Hepatocyte (in vitro differentiated cells): ENCODE results near the gene CCBE1. TPM values are rescaled to one million over a fixed set of nuclear protein-coding genes. Genes with fewer than 3 reads are reported as not detected.

Source experiments
- DNase-seq: peaks from one replicate; pipeline ENCODE4 v3.0.0-alpha.2; 2016; ENCODE audit warnings: low spot score
- H2AFZ ChIP-seq: fragments of 200-600 bp; sonication (generic); 2 replicates; pipeline ENCODE4 v1.6.0; 2016; ENCODE audit warnings: antibody characterized with exemption, mild to moderate bottlenecking
- H3K27ac ChIP-seq: fragments of 200-600 bp; sonication (generic); 2 replicates; pipeline ENCODE4 v1.5.1; 2016; ENCODE audit warnings: mild to moderate bottlenecking
- H3K27me3 ChIP-seq: fragments of 200-600 bp; sonication (generic); 2 replicates; pipeline ENCODE4 v1.6.1; 2016
- H3K36me3 ChIP-seq: fragments of 200-600 bp; sonication (generic); replicated peaks from 2 replicates; pipeline ENCODE4 v1.5.1; 2016; ENCODE audit warnings: low read depth; ENCODE audit not compliant: insufficient read depth
- H3K4me1 ChIP-seq: fragments of 200-600 bp; sonication (generic); 2 replicates; pipeline ENCODE4 v1.5.1; 2016; ENCODE audit warnings: mild to moderate bottlenecking, moderate library complexity; ENCODE audit not compliant: insufficient read depth
- H3K4me2 ChIP-seq: fragments of 200-600 bp; sonication (generic); 2 replicates; pipeline ENCODE4 v1.6.0; 2016
- H3K4me3 ChIP-seq: fragments of 200-600 bp; sonication (generic); 2 replicates; pipeline ENCODE4 v1.5.1; 2016; ENCODE audit warnings: mild to moderate bottlenecking
- H3K79me2 ChIP-seq: fragments of 200-600 bp; sonication (generic); 2 replicates; pipeline ENCODE4 v1.6.0; 2017; ENCODE audit warnings: mild to moderate bottlenecking
- H3K9me2 ChIP-seq: fragments of 200-600 bp; sonication (generic); replicated peaks from 2 replicates; pipeline ENCODE4 v1.6.0; 2017; ENCODE audit warnings: mild to moderate bottlenecking; ENCODE audit not compliant: insufficient read depth
- H3K9me3 ChIP-seq: fragments of 200-600 bp; sonication (generic); 2 replicates; pipeline ENCODE4 v1.5.1; 2016; ENCODE audit warnings: low read depth, mild to moderate bottlenecking
- H4K20me1 ChIP-seq: fragments of 200-600 bp; sonication (generic); 2 replicates; pipeline ENCODE4 v1.6.0; 2016; ENCODE audit warnings: mild to moderate bottlenecking; ENCODE audit not compliant: insufficient read depth, poor library complexity, severe bottlenecking
- CTCF ChIP-seq: fragments of 200-600 bp; sonication (generic); IDR thresholded peaks from 2 replicates; pipeline ENCODE4 v1.5.1; 2016; ENCODE audit warnings: antibody characterized with exemption, mild to moderate bottlenecking; ENCODE audit not compliant: poor library complexity
- EZH2 ChIP-seq: fragments of 200-600 bp; sonication (generic); IDR thresholded peaks from 2 replicates; pipeline ENCODE4 v1.6.1; 2016; ENCODE audit warnings: antibody characterized with exemption, mild to moderate bottlenecking, borderline replicate concordance
- EZH2phosphoT487 ChIP-seq: fragments of 200-600 bp; sonication (generic); IDR thresholded peaks from one replicate; pipeline ENCODE4 v1.6.1; 2018; ENCODE audit warnings: antibody characterized with exemption, mild to moderate bottlenecking, low read depth, moderate library complexity; ENCODE audit not compliant: unreplicated experiment, severe bottlenecking
- WGBS: methylation state at CpG from one replicate; pipeline ENCODE4 v1.1.6; 2016; ENCODE audit warnings: low lambda C conversion rate; ENCODE audit errors: missing lambda C conversion rate; 5-methylcytosine and 5-hydroxymethylcytosine counted together
- polyA plus RNA-seq: library from polyadenylated mRNA; unstranded; fragments of >200 nt; fragmentation: Nextera tagmentation; extraction: Ambion mirVana; gene quantifications from 2 replicates; pipeline ENCODE4 v1.2.1, GENCODE V29; 2016
- total RNA-seq: library from RNA; depleted of rRNA; stranded (reverse); fragments of >200 nt; gene quantifications from 2 replicates; pipeline ENCODE4 v1.2.3, GENCODE V29; 2014

Gene CCBE1
- total and polyA plus RNA-seq, 2 experiments from 2014 or later = 3.1 to 9.2 TPM

- Histone ChIP-seq H4K20me1 (no peaks in the 10 kb centered on the region), H3K79me2 (no peaks in the 10 kb centered on the region), H3K4me1 (peaks cover 11% of the 10 kb centered on the region), H3K9me3 (no peaks in the 10 kb centered on the region), H3K36me3 (no peaks in the 10 kb centered on the region), H3K27me3 (peaks cover 4% of the 10 kb centered on the region), H3K9me2 (no peaks in the 10 kb centered on the region), H2AFZ (no peak overlapping the region), H3K4me3 (no peak overlapping the region), H3K27ac (no peak overlapping the region), H3K4me2 (peak overlapping the region; percentile 12)
- peak; percentile 62 for DNase-seq
- TF ChIP-seq EZH2 (no peak), CTCF (peak; percentile 71)
- WGBS = 14% methylated on average over 8 of the region's 8 CpGs
Measured at GRCh38 chr18:59459369-59460071, 237.7 kb downstream of the CCBE1 start.

- H3K36me3 ChIP-seq = no peaks in the 10 kb centered on the region
- H3K9me3 ChIP-seq = no peaks in the 10 kb centered on the region
- no peak overlapping the region for H3K4me3 ChIP-seq
- peak overlapping the region; percentile 5 for H3K27ac ChIP-seq
- H3K4me1 ChIP-seq = peaks cover 11% of the 10 kb centered on the region
- 38% methylated on average over 8 of the region's 8 CpGs for WGBS
- DNase-seq = peak; percentile 22
- no peak overlapping the region for H2AFZ ChIP-seq
- H3K4me2 ChIP-seq = no peak overlapping the region
- H4K20me1 ChIP-seq = no peaks in the 10 kb centered on the region
- H3K9me2 ChIP-seq = no peaks in the 10 kb centered on the region
- H3K27me3 ChIP-seq = peaks cover 4% of the 10 kb centered on the region
- no peak for TF ChIP-seq EZH2phosphoT487
- no peak for TF ChIP-seq EZH2
- no peak for TF ChIP-seq CTCF
- H3K79me2 ChIP-seq = no peaks in the 10 kb centered on the region
Measured at GRCh38 chr18:59458575-59458974, 238.6 kb downstream of the CCBE1 start.

GRCh38 chr18:59456657-59457056 is 240.6 kb downstream of the CCBE1 start:
- TF ChIP-seq CTCF (no peak), EZH2phosphoT487 (no peak), EZH2 (no peak)
- no peak for DNase-seq
- H2AFZ ChIP-seq = no peak overlapping the region

More at GRCh38 chr18:59456657-59457056, 240.6 kb downstream of the CCBE1 start:
- Histone ChIP-seq H3K9me3 (no peaks in the 10 kb centered on the region), H3K4me3 (no peak overlapping the region), H3K9me2 (no peaks in the 10 kb centered on the region), H3K79me2 (no peaks in the 10 kb centered on the region), H4K20me1 (no peaks in the 10 kb centered on the region), H3K27me3 (peaks cover 7% of the 10 kb centered on the region), H3K4me1 (peaks cover 11% of the 10 kb centered on the region), H3K27ac (no peak overlapping the region), H3K4me2 (no peak overlapping the region), H3K36me3 (no peaks in the 10 kb centered on the region)
- WGBS = 89% methylated on average over 3 of the region's 3 CpGs
